NCI-H146 treated with DMSO at 0.1 percent for 48 hours (cell line): ENCODE results near the gene ERMAP.

Experiments
- DNase-seq: peaks from one replicate; lab custom pipeline; 2025; ENCODE audit not compliant: unreplicated experiment; lab: John Stamatoyannopoulos, UW

ERMAP gene

GRCh38 chr1:42816585-42817439 is at the start of gene ERMAP, which contains the start of gene SVBP:
ERMAP (plus strand) TSS chr1:42817122; CDS start chr1:42830449, 13,327 bp downstream.
SVBP (minus strand) TSS chr1:42817397; CDS start chr1:42816544, 853 bp downstream.
- DNase-seq, result peak; percentile 50

- DNase-seq, result no peak
Measured at GRCh38 chr1:42767510-42768000, 49.4 kb upstream of the ERMAP start.

GRCh38 chr1:42768172-42768571 is 48.8 kb upstream of the ERMAP start:
- no peak for DNase-seq

- DNase-seq, result no peak
Measured at GRCh38 chr1:42769811-42770210, 47.1 kb upstream of the ERMAP start.

- DNase-seq, result no peak
Measured at GRCh38 chr1:42773420-42773819, 43.5 kb upstream of the ERMAP start.

- DNase-seq, result no peak
Measured at GRCh38 chr1:42774928-42775526, 41.9 kb upstream of the ERMAP start.

GRCh38 chr1:42776502-42776901 is 40.4 kb upstream of the ERMAP start:
- DNase-seq, result no peak

- DNase-seq, result no peak
Measured at GRCh38 chr1:42777852-42778251, 39.1 kb upstream of the ERMAP start.

GRCh38 chr1:42779725-42780124 is 37.2 kb upstream of the ERMAP start:
- DNase-seq, result no peak

GRCh38 chr1:42780176-42780575 is 36.7 kb upstream of the ERMAP start:
- no peak for DNase-seq

GRCh38 chr1:42783092-42783491 is 33.8 kb upstream of the ERMAP start:
- DNase-seq, result no peak

GRCh38 chr1:42784547-42784945 is 32.4 kb upstream of the ERMAP start:
- DNase-seq, result no peak

- no peak for DNase-seq
Measured at GRCh38 chr1:42784946-42785693, 31.8 kb upstream of the ERMAP start, which contains the start of gene TMEM269. TMEM269 (plus strand) TSS chr1:42784991; CDS start chr1:42789894, 4,903 bp downstream.

GRCh38 chr1:42786097-42786496 is 30.8 kb upstream of the ERMAP start:
- no peak for DNase-seq

GRCh38 chr1:42788021-42788420 is 28.9 kb upstream of the ERMAP start:
- no peak for DNase-seq

GRCh38 chr1:42793824-42794223 is 23.1 kb upstream of the ERMAP start:
- DNase-seq, result no peak

GRCh38 chr1:42797414-42797813 is 19.5 kb upstream of the ERMAP start:
- no peak for DNase-seq

GRCh38 chr1:42797979-42798378 is 18.9 kb upstream of the ERMAP start:
- DNase-seq, result no peak

- DNase-seq, result no peak
Measured at GRCh38 chr1:42801832-42802473, 15.0 kb upstream of the ERMAP start.

GRCh38 chr1:42806171-42806570 is 10.8 kb upstream of the ERMAP start:
- DNase-seq, result no peak

- DNase-seq, result no peak
Measured at GRCh38 chr1:42806593-42806992, 10.3 kb upstream of the ERMAP start.
